Embryonic facial prominence (tissue), 1 donor: ENCODE data around the gene DEAF1.
"Not testable (repeated sequence)": the region's sequence is repeated elsewhere in the genome, so short reads cannot be mapped to it uniquely, and the experiment has no call there.

ENCODE experiments used
- DNase-seq: peaks from one replicate; pipeline ENCODE4 v3.0.0-alpha.2; 2016; ENCODE audit errors: extremely low spot score

DEAF1 gene, protein sequence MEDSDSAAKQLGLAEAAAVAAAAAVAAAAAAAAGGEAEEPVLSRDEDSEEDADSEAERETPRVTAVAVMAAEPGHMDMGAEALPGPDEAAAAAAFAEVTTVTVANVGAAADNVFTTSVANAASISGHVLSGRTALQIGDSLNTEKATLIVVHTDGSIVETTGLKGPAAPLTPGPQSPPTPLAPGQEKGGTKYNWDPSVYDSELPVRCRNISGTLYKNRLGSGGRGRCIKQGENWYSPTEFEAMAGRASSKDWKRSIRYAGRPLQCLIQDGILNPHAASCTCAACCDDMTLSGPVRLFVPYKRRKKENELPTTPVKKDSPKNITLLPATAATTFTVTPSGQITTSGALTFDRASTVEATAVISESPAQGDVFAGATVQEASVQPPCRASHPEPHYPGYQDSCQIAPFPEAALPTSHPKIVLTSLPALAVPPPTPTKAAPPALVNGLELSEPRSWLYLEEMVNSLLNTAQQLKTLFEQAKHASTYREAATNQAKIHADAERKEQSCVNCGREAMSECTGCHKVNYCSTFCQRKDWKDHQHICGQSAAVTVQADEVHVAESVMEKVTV

DNA sequence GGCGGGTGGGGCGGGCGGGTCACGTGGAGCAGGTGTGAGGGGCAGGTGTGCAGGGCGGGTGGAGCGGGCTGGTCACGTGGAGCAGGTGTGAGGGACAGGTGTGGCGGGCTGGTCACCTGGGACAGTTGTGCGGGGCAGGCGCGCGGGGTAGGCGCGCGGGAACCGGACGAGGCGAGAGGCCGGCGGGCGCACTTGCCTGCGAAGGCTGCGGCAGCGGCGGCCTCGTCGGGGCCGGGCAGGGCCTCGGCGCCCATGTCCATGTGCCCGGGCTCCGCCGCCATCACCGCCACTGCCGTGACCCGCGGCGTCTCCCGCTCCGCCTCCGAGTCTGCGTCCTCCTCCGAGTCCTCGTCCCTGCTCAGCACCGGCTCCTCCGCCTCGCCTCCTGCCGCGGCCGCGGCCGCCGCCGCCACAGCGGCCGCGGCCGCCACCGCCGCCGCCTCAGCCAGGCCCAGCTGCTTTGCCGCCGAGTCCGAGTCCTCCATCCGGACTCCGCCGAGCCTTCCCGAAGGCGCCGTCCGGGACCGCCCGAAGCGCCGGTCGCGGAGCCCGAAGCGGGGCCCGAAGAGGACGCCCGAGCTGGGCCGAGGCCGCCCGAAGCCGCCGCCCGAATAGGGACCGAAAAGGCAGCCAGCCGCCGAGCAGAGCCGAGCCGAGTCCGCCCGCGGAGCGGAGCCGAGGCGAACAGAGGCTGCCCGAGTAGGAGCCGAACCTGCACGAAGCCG lies at the start of gene DEAF1:
TSS of gene DEAF1 (minus strand) at position 660 of the 725 bp plus-strand sequence. CDS start at position 485, 175 bp downstream.
- DNase-seq, result peak; percentile 98

DNA sequence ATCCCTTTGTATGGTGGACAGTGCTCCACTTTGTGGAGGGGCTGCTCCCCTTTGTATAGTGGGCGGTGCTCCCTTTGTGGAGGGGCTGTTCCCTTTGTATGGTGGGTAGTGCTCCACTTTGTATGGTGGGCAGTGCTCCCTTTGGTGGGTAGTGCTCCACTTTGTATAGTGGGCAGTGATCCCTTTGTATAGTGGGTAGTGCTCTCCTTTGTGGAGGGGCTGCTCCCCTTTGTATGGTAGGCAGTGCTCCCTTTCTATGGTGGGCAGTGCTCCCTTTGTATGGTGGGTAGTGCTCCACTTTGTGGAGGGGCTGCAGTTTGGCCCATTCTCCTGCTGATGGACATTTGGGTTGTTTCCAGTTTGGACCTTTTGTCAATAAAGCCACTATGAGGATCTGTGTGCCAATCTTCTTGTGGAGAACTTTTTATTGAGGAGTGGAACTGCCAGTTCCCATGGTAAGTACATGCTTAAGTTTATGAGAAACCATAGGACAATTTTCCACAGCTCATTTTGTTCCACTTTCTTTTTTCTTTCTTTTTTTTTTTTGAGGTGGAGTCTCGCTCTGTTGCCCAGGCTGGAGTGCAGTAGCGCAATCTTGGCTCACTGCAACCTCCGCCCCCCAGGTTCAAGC lies 47.7 kb upstream of the DEAF1 start:
- DNase-seq, result no peak

DNA sequence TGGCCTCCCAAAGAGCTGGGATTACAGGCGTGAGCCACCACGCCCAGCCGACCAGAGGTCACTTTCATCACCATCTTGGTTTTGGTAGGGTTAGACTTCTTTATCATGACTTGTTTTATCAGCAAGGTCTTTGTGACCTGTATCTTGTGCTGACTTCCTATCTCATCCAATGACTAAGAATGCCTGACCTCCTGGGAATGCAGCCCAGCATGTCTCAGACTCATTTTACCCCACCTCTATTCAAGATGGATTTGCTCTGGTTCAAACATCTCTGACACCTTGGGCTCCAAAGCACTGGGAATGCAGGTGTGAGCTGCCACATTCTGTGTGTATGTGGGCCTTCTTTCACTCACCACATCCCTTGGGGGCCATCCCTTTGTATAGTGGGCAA lies 47.1 kb upstream of the DEAF1 start:
- no peak for DNase-seq

DNA sequence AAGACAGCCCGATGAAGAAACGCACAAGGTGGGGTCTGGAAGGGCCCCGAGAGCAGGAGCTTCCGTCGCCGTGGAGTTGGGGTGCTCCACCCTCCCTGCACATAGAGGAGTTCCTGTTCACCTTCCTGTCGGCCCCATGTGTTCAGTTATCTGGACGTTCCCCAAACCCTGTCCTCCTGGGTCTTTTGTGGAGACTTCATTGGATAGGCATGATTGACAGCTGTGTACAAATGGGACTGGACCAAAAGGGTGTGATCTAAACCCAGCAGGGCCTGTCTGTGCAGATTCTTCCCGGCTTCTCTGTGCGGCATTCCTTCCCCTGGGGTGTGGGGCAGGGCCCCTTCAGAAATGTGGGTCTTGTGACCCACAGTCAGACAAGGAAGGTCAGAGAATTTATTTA lies 42.9 kb upstream of the DEAF1 start:
- not testable (repeated sequence) for DNase-seq

DNA sequence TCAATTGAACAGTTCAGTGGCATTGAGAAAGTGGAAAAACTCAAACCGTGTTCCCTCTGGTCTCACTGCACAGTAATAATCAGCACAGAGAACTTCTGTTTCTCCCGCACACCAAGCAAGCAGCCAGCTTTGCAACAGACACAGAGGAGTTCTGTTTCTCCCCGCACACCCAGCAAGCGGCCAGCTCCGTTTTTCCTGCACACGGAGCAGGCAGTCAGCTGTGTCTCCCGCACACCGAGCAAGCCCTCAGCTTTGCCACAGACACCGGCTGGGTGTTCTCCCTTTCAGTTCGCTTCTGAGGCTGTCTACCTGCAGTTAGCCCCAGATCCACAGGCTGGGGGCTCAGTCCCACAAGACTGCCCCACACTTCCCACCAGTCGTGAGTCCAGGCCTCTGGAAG lies 42.3 kb upstream of the DEAF1 start:
- no peak for DNase-seq

DNA sequence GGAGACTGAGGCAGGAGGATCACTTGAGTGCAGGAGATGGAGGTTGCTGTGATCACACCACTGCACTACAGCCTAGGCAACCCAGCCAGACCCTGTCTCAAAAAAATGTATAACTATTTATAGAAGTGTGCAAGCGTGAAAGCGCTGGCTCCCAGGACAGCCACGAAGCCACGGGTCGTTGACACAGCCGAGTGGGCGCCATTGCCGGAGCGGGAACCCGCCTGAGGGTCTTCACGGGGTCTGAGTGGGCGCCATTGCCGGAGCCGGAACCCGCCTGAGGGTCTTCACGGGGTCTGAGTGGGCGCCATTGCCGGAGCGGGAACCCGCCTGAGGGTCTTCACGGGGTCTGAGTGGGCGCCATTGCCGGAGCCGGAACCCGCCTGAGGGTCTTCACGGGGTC lies 39.5 kb upstream of the DEAF1 start:
- DNase-seq, result not testable (repeated sequence)

DNA sequence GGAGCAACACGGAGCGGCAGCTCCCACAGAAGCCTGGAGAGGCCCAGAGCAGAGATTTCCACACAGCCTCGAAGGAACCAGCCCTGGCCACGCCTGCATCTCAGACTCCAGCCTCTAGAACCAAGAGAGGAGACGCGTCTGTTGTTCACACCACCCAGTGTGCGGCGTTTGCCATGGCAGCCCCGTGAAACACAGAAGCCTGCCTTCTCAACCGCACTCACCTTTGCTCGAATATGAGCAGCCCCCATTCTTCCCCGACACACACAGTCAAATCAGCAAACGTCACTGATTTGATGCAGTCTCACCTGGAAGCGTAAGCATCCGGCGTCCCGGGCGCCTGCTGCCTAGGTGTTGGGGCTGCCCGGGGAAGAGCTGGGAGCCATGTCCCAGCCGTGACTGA lies 38.0 kb upstream of the DEAF1 start:
- no peak for DNase-seq

DNA sequence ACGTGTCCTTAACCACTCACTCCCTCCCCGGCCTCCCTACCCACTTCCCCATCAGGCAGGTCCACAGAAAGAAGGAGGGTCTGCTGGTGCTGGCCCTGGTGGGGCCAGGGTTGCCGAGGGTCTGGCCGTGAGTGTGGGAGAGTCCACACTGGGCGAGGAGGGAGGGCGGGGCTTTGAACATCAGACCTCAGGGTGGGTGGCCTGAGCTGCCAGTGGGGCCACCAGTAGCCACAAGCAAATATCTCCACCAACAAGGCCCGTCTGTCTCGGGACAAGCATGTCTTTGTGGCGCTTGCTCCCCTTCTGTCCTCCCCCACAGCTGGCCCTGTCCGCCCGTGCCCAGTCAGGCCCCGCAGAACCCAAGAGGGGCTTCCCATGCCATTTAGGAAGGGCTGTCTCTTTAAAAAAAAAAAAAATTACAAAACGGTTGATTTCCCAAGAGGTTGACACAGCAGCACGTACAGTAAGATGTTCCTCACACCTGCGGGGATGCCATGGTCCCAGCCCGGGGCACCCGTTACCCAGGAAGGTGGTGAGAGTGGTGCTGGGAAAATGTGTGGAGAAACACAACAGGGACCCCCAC lies 34.6 kb upstream of the DEAF1 start:
- no peak for DNase-seq

DNA sequence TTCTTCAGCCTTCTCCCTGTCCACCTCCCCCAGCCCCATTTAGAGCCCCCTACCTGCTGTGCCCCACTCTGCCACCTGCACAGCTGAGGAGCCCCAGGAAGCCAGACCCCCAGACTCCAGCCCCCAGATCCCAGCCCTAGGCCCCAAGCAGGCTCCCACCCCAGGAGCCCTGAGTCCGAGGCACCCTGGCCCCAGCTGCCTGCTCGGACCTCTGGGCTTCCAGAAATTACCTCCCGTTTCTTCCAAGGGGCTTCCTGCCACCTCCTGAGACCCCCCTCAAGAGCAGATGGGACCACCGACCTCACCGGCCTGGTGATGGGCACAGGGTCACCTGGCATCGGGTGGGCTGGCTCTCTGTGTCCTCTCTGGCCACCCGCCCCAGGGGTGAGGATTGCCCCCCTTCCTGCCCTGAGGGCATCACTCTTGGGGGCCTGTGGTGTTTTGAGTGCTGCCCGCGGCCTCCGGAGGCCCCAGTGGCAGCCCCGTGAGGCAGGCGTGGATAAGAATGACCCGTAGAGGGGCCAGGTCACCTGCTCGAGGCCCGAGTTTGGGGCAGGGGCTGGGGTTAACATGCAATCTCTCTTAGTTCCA lies 34.0 kb upstream of the DEAF1 start:
- no peak for DNase-seq

DNA sequence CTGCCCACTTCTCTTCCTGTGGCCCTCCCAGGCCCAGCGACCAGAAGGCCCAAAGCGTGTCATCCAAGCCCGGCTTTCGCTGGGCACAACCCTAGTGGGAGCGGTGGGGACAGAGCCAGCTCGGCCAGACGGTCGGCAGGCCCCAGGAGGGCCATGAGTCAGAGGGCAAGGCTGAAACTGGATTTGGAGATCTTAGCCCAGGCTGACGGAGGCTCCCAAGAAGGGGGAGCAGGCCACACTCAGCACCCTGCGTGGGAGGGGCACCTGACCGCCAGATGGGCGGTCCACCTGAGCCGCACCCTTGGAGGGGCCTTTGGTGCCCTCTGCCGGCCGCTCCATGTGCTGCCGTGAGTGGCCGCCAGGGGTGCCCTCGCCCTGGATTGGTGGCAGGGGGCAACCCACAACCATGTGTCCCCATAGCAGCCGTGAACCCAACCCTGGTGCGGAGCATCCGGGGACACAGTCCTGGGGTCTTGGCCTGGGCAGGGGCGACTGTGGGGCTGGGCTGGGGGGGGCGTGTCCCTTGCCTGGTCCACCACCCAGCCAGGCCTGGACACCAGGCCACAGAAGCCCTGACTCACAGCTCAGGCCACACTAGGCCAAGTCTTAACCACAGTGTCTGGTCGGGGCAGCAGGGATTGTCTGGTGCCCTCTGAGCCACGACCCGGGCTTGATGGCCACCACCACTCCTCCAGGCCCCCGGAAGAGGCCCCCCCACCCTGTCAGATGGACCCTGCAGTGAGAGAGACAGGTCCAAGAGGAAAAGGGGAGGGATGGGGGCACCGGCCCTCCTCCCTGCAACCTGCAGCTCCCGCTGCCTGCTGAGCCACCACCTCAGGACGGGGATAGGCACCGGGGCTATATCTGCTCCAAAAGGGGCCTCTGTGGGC lies 33.1 kb upstream of the DEAF1 start:
- no peak for DNase-seq

DNA sequence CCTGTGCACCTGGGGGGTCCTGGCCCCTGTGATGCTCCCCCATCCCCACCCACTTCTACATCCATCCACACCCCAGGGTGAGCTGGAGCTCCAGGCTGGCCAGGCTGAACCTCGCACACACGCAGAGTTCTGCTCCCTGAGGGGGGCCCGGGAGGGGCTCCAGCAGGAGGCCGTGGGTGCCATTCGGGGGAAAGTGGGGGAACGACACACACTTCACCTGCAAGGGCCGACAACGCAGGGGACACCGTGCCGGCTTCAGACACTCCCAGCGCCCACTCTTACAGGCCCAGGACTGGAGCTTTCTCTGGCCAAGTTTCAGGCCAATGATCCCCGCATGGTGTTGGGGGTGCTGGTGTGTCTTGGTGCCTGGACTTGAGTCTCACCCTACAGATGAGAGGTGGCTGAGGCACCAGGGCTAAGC lies 32.3 kb upstream of the DEAF1 start:
- DNase-seq, result no peak

DNA sequence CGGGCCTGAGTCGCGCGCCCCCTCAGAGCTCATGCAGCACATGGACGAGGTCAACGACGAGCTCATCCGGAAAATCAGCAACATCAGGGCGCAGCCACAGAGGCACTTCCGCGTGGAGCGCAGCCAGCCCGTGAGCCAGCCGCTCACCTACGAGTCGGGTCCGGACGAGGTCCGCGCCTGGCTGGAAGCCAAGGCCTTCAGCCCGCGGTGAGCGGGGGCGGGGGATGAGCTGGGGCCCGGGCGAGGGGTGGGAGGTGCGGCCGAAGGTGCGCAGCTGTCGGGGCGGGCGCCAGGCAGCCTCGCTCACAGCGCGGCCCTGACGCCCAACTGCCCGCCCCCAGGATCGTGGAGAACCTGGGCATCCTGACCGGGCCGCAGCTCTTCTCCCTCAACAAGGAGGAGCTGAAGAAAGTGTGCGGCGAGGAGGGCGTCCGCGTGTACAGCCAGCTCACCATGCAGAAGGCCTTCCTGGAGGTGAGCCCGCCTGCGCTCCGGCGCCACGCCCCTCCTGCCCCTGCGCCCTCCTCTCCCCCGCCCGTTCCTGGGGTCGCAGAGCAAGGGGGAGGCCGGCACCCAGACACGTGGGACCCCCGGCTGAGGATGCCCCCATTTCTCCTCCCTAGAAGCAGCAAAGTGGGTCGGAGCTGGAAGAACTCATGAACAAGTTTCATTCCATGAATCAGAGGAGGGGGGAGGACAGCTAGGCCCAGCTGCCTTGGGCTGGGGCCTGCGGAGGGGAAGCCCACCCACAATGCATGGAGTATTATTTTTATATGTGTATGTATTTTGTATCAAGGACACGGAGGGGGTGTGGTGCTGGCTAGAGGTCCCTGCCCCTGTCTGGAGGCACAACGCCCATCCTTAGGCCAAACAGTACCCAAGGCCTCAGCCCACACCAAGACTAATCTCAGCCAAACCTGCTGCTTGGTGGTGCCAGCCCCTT lies 31.5 kb upstream of the DEAF1 start:
- no peak for DNase-seq

DNA sequence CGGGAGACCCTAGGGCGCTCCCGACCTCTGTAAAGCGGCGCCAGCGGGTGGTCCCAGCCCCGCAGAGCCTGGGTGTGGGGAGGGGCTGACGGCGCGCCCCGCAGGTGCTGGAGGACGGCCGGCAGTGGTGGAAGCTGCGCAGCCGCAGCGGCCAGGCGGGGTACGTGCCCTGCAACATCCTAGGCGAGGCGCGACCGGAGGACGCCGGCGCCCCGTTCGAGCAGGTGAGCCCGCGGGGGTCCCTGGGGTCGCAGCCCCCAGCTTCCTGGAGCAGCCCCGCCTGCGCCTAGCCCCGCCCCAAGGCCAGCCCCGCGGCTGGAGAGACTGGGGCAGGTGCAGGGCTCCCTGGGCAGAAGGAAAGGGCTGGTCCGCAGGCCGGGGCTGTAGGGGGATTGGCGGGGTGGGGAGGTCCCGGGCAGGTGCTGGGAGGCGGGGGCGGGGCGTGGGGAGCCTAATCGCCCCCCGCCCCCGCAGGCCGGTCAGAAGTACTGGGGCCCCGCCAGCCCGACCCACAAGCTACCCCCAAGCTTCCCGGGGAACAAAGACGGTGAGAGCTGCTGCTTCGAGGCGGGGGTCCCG lies 30.7 kb upstream of the DEAF1 start:
- DNase-seq, result no peak

DNA sequence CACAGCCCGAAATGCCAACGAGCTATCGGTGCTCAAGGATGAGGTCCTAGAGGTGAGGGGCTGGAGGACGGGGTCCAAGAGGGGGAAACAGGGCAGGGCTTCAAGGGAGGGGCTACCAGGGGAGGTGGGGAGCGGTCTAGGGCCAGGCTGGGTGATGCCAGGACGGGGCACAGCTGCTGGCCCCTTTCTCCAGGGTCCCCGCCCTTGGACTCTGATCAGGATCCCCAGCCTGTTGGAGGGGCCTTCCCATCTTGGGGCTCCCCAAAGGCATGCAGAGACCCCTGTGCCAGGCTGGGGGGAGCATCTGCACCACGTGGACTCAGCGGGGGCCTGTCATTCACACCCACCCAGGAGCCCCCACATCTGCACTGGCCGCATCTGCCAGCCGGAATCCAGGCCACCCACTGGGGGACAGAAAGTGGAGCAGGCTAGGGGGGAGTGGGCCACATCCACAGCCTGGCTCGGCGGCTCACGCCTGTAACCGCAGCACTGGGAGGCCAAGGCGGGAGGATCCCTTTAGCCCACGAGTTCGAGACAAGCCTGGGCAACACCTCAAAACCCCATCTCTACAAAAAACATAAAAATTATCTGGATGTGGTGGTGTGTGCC lies 29.9 kb upstream of the DEAF1 start:
- DNase-seq, result no peak

DNA sequence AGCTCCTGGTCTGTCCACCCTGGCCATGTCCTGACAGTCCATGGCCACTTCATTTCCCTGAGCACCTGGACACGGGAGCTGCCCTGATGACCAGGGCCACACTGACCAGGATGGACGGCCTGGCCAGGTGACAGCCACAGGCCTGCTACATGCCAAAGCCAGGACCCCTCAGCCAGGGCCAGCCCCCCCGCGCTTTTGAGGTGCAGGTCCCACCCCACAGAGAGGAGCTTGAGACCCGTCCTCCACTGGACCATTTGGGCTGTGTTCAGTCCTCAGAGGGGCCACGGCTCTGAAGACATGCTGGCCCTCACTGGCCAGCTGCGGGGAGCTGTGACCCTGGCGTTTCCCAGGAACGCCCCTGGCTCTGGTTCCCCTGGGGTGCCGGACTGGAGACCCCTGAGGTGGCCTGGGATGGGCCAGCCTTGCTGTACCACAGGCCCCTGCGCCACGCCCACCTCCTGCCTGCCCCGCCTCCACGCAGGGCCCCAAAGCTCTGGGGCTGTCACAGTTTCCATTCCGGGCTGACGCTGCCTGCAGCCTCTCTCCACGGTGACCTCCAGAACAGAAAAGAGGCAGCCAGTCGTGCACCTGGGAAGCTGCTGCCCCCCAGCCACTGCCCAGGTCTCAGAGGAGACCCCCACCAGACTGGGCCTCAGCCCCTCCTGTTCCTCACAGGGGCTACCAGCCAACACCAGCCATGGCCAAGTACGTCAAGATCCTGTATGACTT lies 29.2 kb upstream of the DEAF1 start:
- no peak for DNase-seq

DNA sequence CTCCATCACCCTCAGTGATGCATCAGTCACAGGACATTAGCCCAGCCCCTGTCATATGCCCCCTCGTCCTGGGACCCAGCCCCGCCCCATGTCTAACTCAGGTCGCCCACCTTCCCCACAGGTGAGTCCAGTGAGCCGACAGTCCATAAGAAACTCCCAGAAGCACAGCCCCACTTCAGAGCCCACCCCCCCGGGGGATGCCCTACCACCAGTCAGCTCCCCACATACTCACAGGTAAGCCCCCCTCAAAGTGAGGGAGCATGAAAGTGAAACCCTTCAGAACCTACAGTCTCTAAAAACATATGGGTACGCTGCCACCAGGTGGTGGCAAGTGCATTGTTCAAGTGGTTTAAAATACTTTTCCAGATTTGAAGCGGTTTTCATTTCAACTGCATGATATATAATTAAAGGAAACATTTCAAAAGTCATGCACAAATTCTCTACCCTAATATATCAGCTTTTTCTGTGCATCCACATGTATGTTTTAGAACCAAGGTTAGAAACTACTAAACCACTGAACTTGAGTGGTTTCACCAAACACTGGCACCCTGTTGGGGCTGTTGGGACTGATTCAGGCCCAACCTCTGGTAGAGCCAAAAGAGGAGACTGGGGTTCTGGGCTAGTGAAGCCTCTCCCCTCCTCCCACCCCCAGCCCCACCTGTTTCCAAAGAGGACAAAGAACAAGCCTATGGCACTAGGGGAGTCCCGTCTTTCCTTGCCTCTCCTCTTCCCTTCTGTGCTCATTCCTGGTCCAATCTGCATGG lies 28.3 kb upstream of the DEAF1 start:
- DNase-seq, result no peak

DNA sequence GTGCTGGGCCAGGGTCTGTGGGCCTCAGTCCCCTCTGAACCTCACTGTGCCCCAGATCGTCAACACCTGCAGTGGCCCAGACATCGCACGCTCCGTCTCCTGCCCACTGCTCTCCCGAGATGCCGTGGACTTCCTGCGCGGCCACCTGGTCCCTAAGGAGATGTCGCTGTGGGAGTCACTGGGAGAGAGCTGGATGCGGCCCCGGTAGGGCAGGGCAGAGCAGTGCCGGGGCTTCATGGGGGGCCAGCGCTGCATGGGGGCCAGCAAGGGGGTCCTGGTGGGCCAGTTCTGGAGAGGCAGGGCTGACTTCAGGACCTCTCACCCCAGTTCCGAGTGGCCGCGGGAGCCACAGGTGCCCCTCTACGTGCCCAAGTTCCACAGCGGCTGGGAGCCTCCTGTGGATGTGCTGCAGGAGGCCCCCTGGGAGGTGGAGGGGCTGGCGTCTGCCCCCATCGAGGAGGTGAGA lies 27.4 kb upstream of the DEAF1 start:
- DNase-seq, result no peak
